ENCODE results near the gene MS4A15.

- TF ChIP-seq CTCF (IDR thresholded peaks at IDR 0.05) (no peak), POLR2A (IDR thresholded peaks at IDR 0.05) (no peak)
Observed at GRCh38 chr11:60814112-60814511, 57.4 kb downstream of the MS4A15 start.
